H1 (cell line): ENCODE data around the gene GPATCH2L. TPM values are rescaled to one million over a fixed set of nuclear protein-coding genes. Genes with fewer than 3 reads are reported as not detected.

ENCODE experiments used
- CTCF ChIA-PET: fragments of 300-600 bp; sonication (Branson Sonifier 250); formaldehyde crosslinking; loops from one replicate; lab custom pipeline; 2021; ENCODE audit not compliant: partially characterized antibody; lab: Charles Lee
- POLR2A ChIA-PET: fragments of 300-600 bp; sonication (Branson Sonifier 250); formaldehyde crosslinking; loops from one replicate; lab custom pipeline; 2021; ENCODE audit warnings: inconsistent platforms; ENCODE audit not compliant: partially characterized antibody; lab: Charles Lee
- DNase-seq, 2 experiments: peaks; one replicate each; pipeline versions ENCODE4 v3.0.0 to v3.0.0-alpha.2; 2010 to 2022; ENCODE audit warnings: low spot score in 2 of 2, low read depth in 1 of 2, mixed read lengths in 1 of 2
- FAIRE-seq: peaks from 2 replicates; lab custom pipeline; 2011; peaks lifted over from hg19 to GRCh38; lab: Jason Lieb, UNC
- H2AFZ ChIP-seq: 2 replicates; pipeline ENCODE4 v1.8.1; 2012; ENCODE audit warnings: low read length, inconsistent platforms
- H2AK5ac ChIP-seq: 2 replicates; pipeline ENCODE4 v1.6.1; 2013; ENCODE audit warnings: low read depth, low read length
- H2BK120ac ChIP-seq: replicated peaks from 2 replicates; pipeline ENCODE3; 2013; ENCODE audit warnings: low read depth, low read length, inconsistent platforms
- H2BK12ac ChIP-seq: 2 replicates; pipeline ENCODE4 v1.6.1; 2013; ENCODE audit warnings: low read depth, low read length
- H2BK15ac ChIP-seq: 2 replicates; pipeline ENCODE4 v1.6.1; 2013; ENCODE audit warnings: low read length
- H2BK20ac ChIP-seq: 2 replicates; pipeline ENCODE4 v1.6.1; 2013; ENCODE audit warnings: low read length
- H2BK5ac ChIP-seq: 2 replicates; pipeline ENCODE4 v1.6.1; 2013; ENCODE audit warnings: low read depth, low read length
- H3K14ac ChIP-seq: 2 replicates; pipeline ENCODE4 v1.6.1; 2013; ENCODE audit warnings: inconsistent platforms; ENCODE audit not compliant: insufficient read length
- H3K18ac ChIP-seq: 2 replicates; pipeline ENCODE4 v1.6.1; 2013; ENCODE audit warnings: low read length; ENCODE audit errors: extremely low read depth
- H3K23ac ChIP-seq: 2 replicates; pipeline ENCODE4 v1.6.1; 2013; ENCODE audit warnings: inconsistent platforms; ENCODE audit not compliant: insufficient read length
- H3K23me2 ChIP-seq: 2 replicates; pipeline ENCODE4 v1.6.1; 2013; ENCODE audit warnings: low read depth, low read length
- H3K27ac ChIP-seq: 2 replicates; pipeline ENCODE4 v1.6.1; 2011; ENCODE audit warnings: low read depth, low read length, inconsistent platforms
- H3K27me3 ChIP-seq, 4 experiments: replicated peaks in 1 of 4; 1 replicate in 1 of 4; 2 replicates in 3 of 4; pipeline versions ENCODE4 v1.6.1 to v1.8.1; 2011 to 2013; ENCODE audit warnings: low read length in 3 of 4, mild to moderate bottlenecking in 3 of 4, inconsistent platforms in 2 of 4, mixed read lengths in 2 of 4, moderate library complexity in 1 of 4; ENCODE audit not compliant: control insufficient read depth in 3 of 4, insufficient read depth in 3 of 4; ENCODE audit errors: extremely low read depth in 1 of 4
- H3K36me3 ChIP-seq, 4 experiments: 2 replicates each; pipeline versions ENCODE4 v1.6.1 to v1.8.1; 2011 to 2013; ENCODE audit warnings: mild to moderate bottlenecking in 4 of 4, low read length in 3 of 4, moderate library complexity in 2 of 4, control low read depth in 1 of 4, inconsistent platforms in 1 of 4; ENCODE audit not compliant: insufficient read depth in 4 of 4, control insufficient read depth in 2 of 4
- H3K4ac ChIP-seq: replicated peaks from 2 replicates; pipeline ENCODE3; 2013; ENCODE audit warnings: low read length, low read depth, mixed read lengths, inconsistent platforms; ENCODE audit not compliant: insufficient read length
- H3K4me1 ChIP-seq, 4 experiments: replicated peaks in 1 of 4; 1 replicate in 1 of 4; 2 replicates in 3 of 4; pipeline versions ENCODE4 v1.6.1 to v1.8.1; 2011 to 2013; ENCODE audit warnings: low read length in 3 of 4, inconsistent platforms in 2 of 4, mixed read lengths in 1 of 4; ENCODE audit not compliant: insufficient read depth in 4 of 4, control insufficient read depth in 3 of 4
- H3K4me2 ChIP-seq, 2 experiments: 2 replicates each; pipeline versions ENCODE4 v1.6.1 to v1.8.1; 2011 to 2013; ENCODE audit warnings: low read depth in 2 of 2, low read length in 2 of 2, control low read depth in 1 of 2, inconsistent platforms in 1 of 2, mild to moderate bottlenecking in 1 of 2; ENCODE audit not compliant: insufficient read depth in 1 of 2
- H3K4me3 ChIP-seq, 4 experiments: fragments of 200-600, 300-600 bp in 1 of 4; sonication (generic), shearing (Covaris generic), sonication (Bioruptor Twin) in 1 of 4; 2 replicates each; pipeline versions ENCODE4 v1.5.1 to v1.8.1; 2011 to 2016; ENCODE audit warnings: low read length in 4 of 4, low read depth in 3 of 4, control low read depth in 2 of 4, inconsistent platforms in 2 of 4, mild to moderate bottlenecking in 2 of 4, mixed read lengths in 1 of 4, moderate library complexity in 1 of 4; ENCODE audit not compliant: insufficient read depth in 2 of 4; ENCODE audit errors: extremely low read depth in 1 of 4
- H3K56ac ChIP-seq: replicated peaks from 2 replicates; pipeline ENCODE3; 2013; ENCODE audit warnings: low read depth, mild to moderate bottlenecking, mixed read lengths, low read length, inconsistent platforms; ENCODE audit not compliant: insufficient read length
- H3K79me1 ChIP-seq: 2 replicates; pipeline ENCODE4 v1.6.1; 2013; ENCODE audit warnings: low read depth, low read length, control low read depth
- H3K79me2 ChIP-seq, 2 experiments: 2 replicates each; pipeline versions ENCODE4 v1.6.1 to v1.8.1; 2012 to 2013; ENCODE audit warnings: low read length in 2 of 2, mild to moderate bottlenecking in 2 of 2, inconsistent platforms in 1 of 2; ENCODE audit not compliant: insufficient read depth in 2 of 2, control insufficient read depth in 1 of 2
- H3K9ac ChIP-seq, 4 experiments: replicated peaks in 1 of 4; 1 replicate in 1 of 4; 2 replicates in 3 of 4; pipeline versions ENCODE4 v1.6.1 to v1.8.1; 2011 to 2013; ENCODE audit warnings: low read depth in 3 of 4, low read length in 3 of 4, control low read depth in 2 of 4, mild to moderate bottlenecking in 2 of 4, moderate library complexity in 2 of 4, inconsistent platforms in 1 of 4; ENCODE audit errors: extremely low read depth in 1 of 4
- H3K9me3 ChIP-seq, 2 experiments: 2 replicates each; pipeline versions ENCODE4 v1.6.1 to v1.8.1; 2012 to 2013; ENCODE audit warnings: mild to moderate bottlenecking in 2 of 2, moderate library complexity in 2 of 2, control low read depth in 1 of 2, inconsistent platforms in 1 of 2, low read depth in 1 of 2, low read length in 1 of 2, mixed read lengths in 1 of 2; ENCODE audit not compliant: insufficient read depth in 2 of 2
- H4K20me1 ChIP-seq, 2 experiments: replicated peaks in 1 of 2; 2 replicates each; pipeline versions ENCODE3 to v1.8.1; 2011 to 2013; ENCODE audit warnings: inconsistent platforms in 2 of 2, low read length in 2 of 2, mild to moderate bottlenecking in 1 of 2; ENCODE audit not compliant: insufficient read depth in 2 of 2, control insufficient read depth in 1 of 2
- H4K5ac ChIP-seq: 2 replicates; pipeline ENCODE4 v1.6.1; 2013; ENCODE audit warnings: low read length, low read depth, mixed read lengths, inconsistent platforms; ENCODE audit not compliant: insufficient read length
- H4K8ac ChIP-seq: 2 replicates; pipeline ENCODE4 v1.8.0; 2013; ENCODE audit warnings: mild to moderate bottlenecking, moderate library complexity, low read length, inconsistent platforms; ENCODE audit not compliant: insufficient read depth; ENCODE audit errors: extremely low read depth
- H4K91ac ChIP-seq: replicated peaks from 2 replicates; pipeline ENCODE3; 2013; ENCODE audit warnings: low read length, mixed read lengths, inconsistent platforms; ENCODE audit not compliant: insufficient read length
- CHD1 ChIP-seq: IDR thresholded peaks from 2 replicates; pipeline ENCODE4 v1.6.1; 2012; ENCODE audit warnings: low read depth, low read length, improper control_type of control experiment
- EGR1 ChIP-seq: IDR thresholded peaks from 2 replicates; pipeline ENCODE4 v1.6.1; 2011; ENCODE audit warnings: low read depth, low read length, borderline replicate concordance
- GABPA ChIP-seq: IDR thresholded peaks from 2 replicates; pipeline ENCODE4 v1.6.1; 2011; ENCODE audit warnings: mild to moderate bottlenecking, low read length, moderate library complexity, borderline replicate concordance; ENCODE audit not compliant: insufficient read depth
- KDM5A ChIP-seq: fragments of 200-600 bp; IDR thresholded peaks from 2 replicates; pipeline ENCODE4 v1.7.1; 2012; ENCODE audit warnings: mild to moderate bottlenecking, low read length, inconsistent platforms, mixed read lengths
- TBP ChIP-seq: IDR thresholded peaks from 2 replicates; pipeline ENCODE4 v1.6.1; 2011; ENCODE audit warnings: low read depth, low read length, improper control_type of control experiment
- TCF12 ChIP-seq: IDR thresholded peaks from 2 replicates; pipeline ENCODE4 v1.6.1; 2011; ENCODE audit warnings: low read depth, mild to moderate bottlenecking, low read length
- YY1 ChIP-seq: IDR thresholded peaks from 2 replicates; pipeline ENCODE4 v1.6.1; 2011; ENCODE audit warnings: low read depth, mild to moderate bottlenecking, low read length
- WGBS, 2 experiments: shearing (Covaris generic) in 1 of 2; methylation state at CpG; one replicate each; pipeline versions ENCODE4 v1.1.6 to v1.1.7; 2013 to 2015; ENCODE audit warnings: low lambda C conversion rate in 2 of 2, mixed read lengths in 2 of 2, inconsistent platforms in 1 of 2, low coverage in 1 of 2, missing lambda C conversion rate in 1 of 2; ENCODE audit not compliant: insufficient replicate concordance in 2 of 2, insufficient coverage in 1 of 2, insufficient read length in 1 of 2; ENCODE audit errors: extremely low coverage in 1 of 2, missing lambda C conversion rate in 1 of 2; 5-methylcytosine and 5-hydroxymethylcytosine counted together
- polyA plus RNA-seq, 7 experiments: library from polyadenylated mRNA; depleted of rRNA in 3 of 7; stranded (reverse) in 5 of 7; unstranded in 2 of 7; fragments of >200 nt in 5 of 7; fragments of 200-250 nt in 2 of 7; gene quantifications; 1 replicate in 5 of 7; 2 replicates in 1 of 7; 4 replicates in 1 of 7; pipeline versions ENCODE4 v1.2.1 to v1.2.3, GENCODE V29; 2011 to 2013; ENCODE audit warnings: missing spikeins in 2 of 7, mixed read lengths in 2 of 7
- total RNA-seq: library from RNA; stranded (reverse); fragmentation: NEBNext Ultra II Directional; extraction: Animal tissue kit (Norgen Biotek cat#: 25700); gene quantifications from 2 replicates; pipeline ENCODE4 v1.2.1, GENCODE V29; 2021

GPATCH2L gene
- total and polyA plus RNA-seq, 2 of the 8 experiments (the other 6 are each of a cell fraction or from before 2014, with no cell fraction given) = 26.0 to 54.9 TPM

DNA sequence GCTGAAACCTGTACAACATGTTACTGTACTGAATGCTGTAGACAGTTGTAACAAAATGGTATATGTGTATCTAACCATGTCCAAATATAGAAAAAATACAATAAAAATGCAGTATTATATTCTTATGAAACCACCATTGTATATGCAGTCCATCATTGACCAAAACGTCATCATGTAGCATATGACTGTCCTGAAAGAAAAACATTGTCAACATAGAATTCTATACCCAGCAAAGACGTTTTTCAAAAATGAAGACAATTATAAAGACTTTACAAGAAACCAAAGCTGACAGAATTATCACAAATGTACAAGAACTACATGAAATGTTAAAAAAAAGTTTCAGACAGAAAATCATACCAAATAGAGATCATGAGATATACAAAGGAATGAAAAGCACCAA, 8.1 kb upstream of the GPATCH2L start:
- H3K79me2 ChIP-seq = no peaks in the 10 kb centered on the region
- H2BK15ac ChIP-seq = no peak overlapping the region
- no peak overlapping the region for H3K56ac ChIP-seq
- no peak overlapping the region for H4K91ac ChIP-seq
- H3K36me3 ChIP-seq = no peaks in the 10 kb centered on the region
- no peak overlapping the region for H2AFZ ChIP-seq
- FAIRE-seq (no peak), DNase-seq (no peak)
- no peak overlapping the region for H2AK5ac ChIP-seq
- H3K4me3 ChIP-seq = no peak overlapping the region
- H3K23ac ChIP-seq = no peak overlapping the region
- H4K8ac ChIP-seq = no peak overlapping the region
- no peak overlapping the region for H2BK5ac ChIP-seq
- H3K79me1 ChIP-seq = no peaks in the 10 kb centered on the region
- no peak overlapping the region for H3K14ac ChIP-seq
- ChIA-PET POLR2A (no interaction called here), CTCF (no interaction called here)
- WGBS, 2 experiments = 62% methylated on average over 2 of the region's 2 CpGs; no CpG with 5 or more reads in 1 of the 2 experiments
- no peak overlapping the region for H4K5ac ChIP-seq
- H2BK12ac ChIP-seq = no peak overlapping the region
- no peak overlapping the region for H2BK20ac ChIP-seq
- H3K9ac ChIP-seq = no peak overlapping the region
- no peak overlapping the region for H3K27ac ChIP-seq
- H3K9me3 ChIP-seq = peaks cover 0 to 5% of the 10 kb centered on the region in 2 experiments; a peak in 2 of 4 replicates
- no peak overlapping the region for H3K4me2 ChIP-seq
- no peak overlapping the region for H3K18ac ChIP-seq
- H3K4me1 ChIP-seq = peaks cover 0 to 4% (median 2%) of the 10 kb centered on the region in 4 experiments; a peak in 3 of 7 replicates
- H2BK120ac ChIP-seq = no peak overlapping the region
- peaks cover 4 to 31% (median 18%) of the 10 kb centered on the region in 4 experiments for H3K27me3 ChIP-seq
- H3K23me2 ChIP-seq = no peaks in the 10 kb centered on the region; the same call in 1 of the 2 replicates
- TF ChIP-seq GABPA (no peak), EGR1 (no peak), CHD1 (no peak), TCF12 (no peak), TBP (no peak), YY1 (no peak), KDM5A (no peak)
- no peak overlapping the region for H3K4ac ChIP-seq
- no peaks in the 10 kb centered on the region for H4K20me1 ChIP-seq
